HFFc6 (cell line): ENCODE data around the gene TMEM92. TPM values are rescaled to one million over a fixed set of nuclear protein-coding genes. Genes with fewer than 3 reads are reported as not detected.

ENCODE experiments used
- DNase-seq: peaks from one replicate; pipeline ENCODE4 v3.0.0-alpha.2; 2018
- H3K27ac Mint-ChIP-seq: 2 replicates; pipeline ENCODE4 v1.8.0; 2020; ENCODE audit warnings: mild to moderate bottlenecking, mixed read lengths
- H3K27me3 Mint-ChIP-seq: 2 replicates; pipeline ENCODE4 v1.8.0; 2021; ENCODE audit warnings: mild to moderate bottlenecking, moderate library complexity, mixed read lengths; ENCODE audit not compliant: insufficient read depth
- H3K36me3 Mint-ChIP-seq: 2 replicates; pipeline ENCODE4 v1.8.0; 2021; ENCODE audit warnings: low read depth, mixed read lengths
- H3K4me1 Mint-ChIP-seq: 2 replicates; pipeline ENCODE4 v1.8.0; 2020; ENCODE audit warnings: low read depth, mixed read lengths
- H3K4me3 Mint-ChIP-seq: 2 replicates; pipeline ENCODE4 v1.8.0; 2020; ENCODE audit warnings: mild to moderate bottlenecking, moderate library complexity, mixed read lengths
- H3K9me3 Mint-ChIP-seq: 2 replicates; pipeline ENCODE4 v1.8.0; 2020; ENCODE audit warnings: mild to moderate bottlenecking, mixed read lengths
- total RNA-seq, 6 experiments: library from RNA; stranded (reverse); fragmentation: NEBNext Ultra II Directional; extraction: Animal tissue kit (Norgen Biotek cat#: 25700); gene quantifications; 2 replicates in 1 of 6; 3 replicates in 5 of 6; pipeline ENCODE4 v1.2.3, GENCODE V29; 2021
- TF ChIP-seq, protein P1 (sequence below): fragments of 200-600 bp; sonication (generic); IDR thresholded peaks from 2 replicates; pipeline ENCODE4 v1.5.0; 2021; ENCODE audit warnings: antibody characterized with exemption, mild to moderate bottlenecking

TMEM92 gene
- total RNA-seq, 6 experiments from 2014 or later, result 0.17 to 0.24 (median 0.18) TPM; not detected in 3

DNA sequence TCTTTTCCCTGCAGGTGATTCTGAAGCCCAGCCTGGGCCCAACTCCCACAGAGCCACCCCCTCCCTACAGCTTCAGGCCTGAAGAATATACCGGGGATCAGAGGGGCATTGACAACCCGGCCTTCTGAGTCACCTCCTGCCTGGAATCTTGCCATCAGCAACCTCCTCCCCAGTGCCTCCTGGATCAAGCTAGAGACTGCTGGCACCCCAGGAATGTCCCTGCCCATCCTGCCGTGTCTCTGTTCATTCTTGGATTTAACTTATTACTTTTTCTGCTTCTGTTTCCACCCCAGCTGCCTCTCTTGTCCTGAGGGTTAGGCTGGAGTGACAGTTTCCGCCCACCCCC lies 4.9 kb downstream of the TMEM92 start:
- H3K27me3 Mint-ChIP-seq, result no peaks in the 10 kb centered on the region; the same call in 1 of the 2 replicates
- H3K4me3 Mint-ChIP-seq, result peak overlapping the region; percentile 60; the same call in 1 of the 2 replicates
- TF ChIP-seq, protein P1, sequence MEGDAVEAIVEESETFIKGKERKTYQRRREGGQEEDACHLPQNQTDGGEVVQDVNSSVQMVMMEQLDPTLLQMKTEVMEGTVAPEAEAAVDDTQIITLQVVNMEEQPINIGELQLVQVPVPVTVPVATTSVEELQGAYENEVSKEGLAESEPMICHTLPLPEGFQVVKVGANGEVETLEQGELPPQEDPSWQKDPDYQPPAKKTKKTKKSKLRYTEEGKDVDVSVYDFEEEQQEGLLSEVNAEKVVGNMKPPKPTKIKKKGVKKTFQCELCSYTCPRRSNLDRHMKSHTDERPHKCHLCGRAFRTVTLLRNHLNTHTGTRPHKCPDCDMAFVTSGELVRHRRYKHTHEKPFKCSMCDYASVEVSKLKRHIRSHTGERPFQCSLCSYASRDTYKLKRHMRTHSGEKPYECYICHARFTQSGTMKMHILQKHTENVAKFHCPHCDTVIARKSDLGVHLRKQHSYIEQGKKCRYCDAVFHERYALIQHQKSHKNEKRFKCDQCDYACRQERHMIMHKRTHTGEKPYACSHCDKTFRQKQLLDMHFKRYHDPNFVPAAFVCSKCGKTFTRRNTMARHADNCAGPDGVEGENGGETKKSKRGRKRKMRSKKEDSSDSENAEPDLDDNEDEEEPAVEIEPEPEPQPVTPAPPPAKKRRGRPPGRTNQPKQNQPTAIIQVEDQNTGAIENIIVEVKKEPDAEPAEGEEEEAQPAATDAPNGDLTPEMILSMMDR, result no peak

DNA sequence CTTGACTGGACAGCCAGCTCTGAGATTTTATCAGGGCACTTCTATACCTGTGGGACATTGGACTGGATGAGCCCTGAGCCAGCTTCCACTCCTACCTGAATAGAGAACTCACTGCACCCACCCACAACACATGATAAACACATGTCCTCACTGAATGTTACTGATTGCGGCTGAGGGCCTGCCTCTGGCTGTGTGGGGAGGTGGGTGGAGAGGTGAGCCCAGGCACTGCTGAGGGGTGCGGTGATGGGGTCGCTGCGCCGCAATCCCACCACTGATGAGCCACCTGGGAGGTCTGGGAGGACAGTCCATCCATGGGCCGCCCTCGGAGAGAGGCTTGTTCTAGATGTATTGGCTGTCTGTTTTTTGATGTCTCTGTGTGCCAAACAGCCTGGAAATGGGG lies 5.4 kb downstream of the TMEM92 start:
- Mint-ChIP-seq H3K27ac (peak overlapping the region; percentile 63), H3K4me1 (peaks cover 34% of the 10 kb centered on the region), H3K27me3 (no peaks in the 10 kb centered on the region; the same call in 1 of the 2 replicates), H3K4me3 (peak overlapping the region; percentile 60; the same call in 1 of the 2 replicates), H3K9me3 (no peaks in the 10 kb centered on the region), H3K36me3 (peaks cover 11% of the 10 kb centered on the region)
- TF ChIP-seq, protein P1, result no peak
- no peak for DNase-seq

More for the DNA sequence above, 4.9 kb downstream of the TMEM92 start:
- Mint-ChIP-seq H3K4me1 (peaks cover 34% of the 10 kb centered on the region), H3K27ac (peak overlapping the region; percentile 63), H3K36me3 (peaks cover 11% of the 10 kb centered on the region), H3K9me3 (no peaks in the 10 kb centered on the region)
- DNase-seq, result peak; percentile 62

DNA sequence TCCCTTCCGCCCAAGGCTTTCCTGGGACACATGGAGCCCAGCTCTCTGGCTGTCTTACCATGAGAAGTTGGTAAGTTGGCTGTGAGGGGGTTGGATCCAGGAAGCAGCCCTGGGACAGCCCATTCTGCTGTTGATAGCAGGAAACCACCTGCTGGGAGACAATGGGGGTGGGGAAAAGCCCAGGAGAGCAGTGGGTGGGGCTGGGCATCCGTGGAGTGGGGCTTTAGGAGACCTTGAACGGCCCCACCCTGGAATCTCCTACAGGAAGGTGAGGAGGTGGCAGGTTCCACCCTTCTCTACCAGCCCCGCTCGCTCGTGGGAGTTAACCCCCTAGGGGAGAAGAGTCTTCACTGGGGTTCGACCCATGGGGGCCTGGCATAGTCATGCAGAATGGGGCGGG lies 5.8 kb downstream of the TMEM92 start:
- Mint-ChIP-seq H3K4me1 (peaks cover 34% of the 10 kb centered on the region), H3K27ac (no peak overlapping the region), H3K9me3 (no peaks in the 10 kb centered on the region), H3K27me3 (no peaks in the 10 kb centered on the region; the same call in 1 of the 2 replicates), H3K36me3 (peaks cover 11% of the 10 kb centered on the region), H3K4me3 (no peak overlapping the region)
- TF ChIP-seq, protein P1, result no peak
- no peak for DNase-seq

DNA sequence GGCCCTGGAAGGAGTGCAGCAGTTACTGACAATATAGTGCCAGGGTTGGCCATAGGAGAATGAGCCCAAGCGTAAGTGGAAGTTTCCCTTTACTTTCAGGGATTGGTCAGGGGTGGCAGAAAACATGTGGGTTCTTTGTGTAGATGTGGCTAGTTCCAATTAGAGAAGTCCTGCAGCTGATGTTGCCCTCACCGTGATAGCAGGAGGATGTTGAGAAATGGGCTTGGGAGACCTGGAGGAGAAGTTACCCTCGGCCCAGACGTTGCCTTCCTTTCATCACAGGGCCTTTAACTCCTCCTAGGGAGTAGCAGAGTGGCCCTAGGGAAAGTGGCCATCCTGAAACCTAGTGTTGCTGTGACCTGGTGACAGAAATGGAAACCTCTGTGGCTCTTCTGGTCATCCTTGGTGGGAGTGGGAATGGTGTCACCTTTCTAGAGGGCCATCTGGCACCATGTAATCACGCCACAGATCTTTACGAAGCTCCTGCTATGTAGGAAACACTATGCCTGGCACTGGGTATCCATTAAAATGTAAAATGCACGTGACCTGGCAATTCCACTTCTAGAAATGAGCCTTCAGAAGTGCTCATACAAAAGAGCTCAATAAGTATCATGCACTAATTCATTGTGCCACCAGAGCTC lies 6.7 kb downstream of the TMEM92 start:
- no peaks in the 10 kb centered on the region for H3K9me3 Mint-ChIP-seq
- peaks cover 11% of the 10 kb centered on the region for H3K36me3 Mint-ChIP-seq
- H3K27ac Mint-ChIP-seq, result no peak overlapping the region
- DNase-seq, result no peak
- TF ChIP-seq, protein P1, result 0 out of 2 replicates have a peak, but pooled peaks have one; percentile 13
- no peaks in the 10 kb centered on the region; the same call in 1 of the 2 replicates for H3K27me3 Mint-ChIP-seq
- H3K4me3 Mint-ChIP-seq, result no peak overlapping the region
- H3K4me1 Mint-ChIP-seq, result peaks cover 34% of the 10 kb centered on the region

DNA sequence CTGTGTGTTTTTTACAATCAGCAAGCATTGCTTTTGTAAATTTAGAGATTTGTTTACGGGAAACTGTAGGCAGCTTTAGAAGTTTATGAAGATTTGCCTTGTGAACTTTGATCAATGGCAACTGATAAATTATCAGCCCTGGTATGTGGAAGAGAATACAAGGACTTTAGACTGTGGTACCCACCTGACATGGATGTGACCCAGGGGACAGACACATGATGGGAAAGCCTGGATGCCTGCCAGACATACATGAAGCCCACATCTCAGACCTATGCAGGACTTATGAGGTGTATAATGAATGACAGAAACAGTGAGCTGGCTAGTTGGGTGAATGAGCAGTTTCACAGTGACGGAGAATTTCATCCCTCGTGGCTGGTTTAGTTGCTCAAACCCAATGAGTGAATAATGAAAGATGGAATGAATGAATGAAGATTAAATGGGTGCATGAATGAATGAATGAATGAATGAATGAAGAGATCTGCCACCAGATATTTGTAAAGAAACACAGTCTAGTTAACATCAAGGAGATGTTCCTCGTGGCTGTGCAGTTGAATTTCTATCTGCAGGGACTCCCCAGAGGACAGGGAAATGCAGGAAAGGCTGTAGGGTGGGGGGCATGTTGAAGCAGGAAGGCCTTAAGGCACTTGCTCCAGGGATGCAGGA lies 7.6 kb downstream of the TMEM92 start:
- Mint-ChIP-seq H3K4me1 (peaks cover 37% of the 10 kb centered on the region), H3K27me3 (no peaks in the 10 kb centered on the region; the same call in 1 of the 2 replicates), H3K9me3 (no peaks in the 10 kb centered on the region), H3K4me3 (no peak overlapping the region), H3K27ac (no peak overlapping the region), H3K36me3 (peaks cover 13% of the 10 kb centered on the region)
- TF ChIP-seq, protein P1, result no peak
- no peak for DNase-seq
